Smooth muscle cell (in vitro differentiated cells): ENCODE measurements around the gene ALAS2. TPM values are rescaled to one million over a fixed set of nuclear protein-coding genes. Genes with fewer than 3 reads are reported as not detected.
"Not testable (repeated sequence)": the region's sequence is repeated elsewhere in the genome, so short reads cannot be mapped to it uniquely, and the experiment has no call there.

Source experiments
- DNase-seq: peaks from one replicate; lab custom pipeline; 2025; ENCODE audit not compliant: unreplicated experiment; lab: John Stamatoyannopoulos, UW
- H2AFZ ChIP-seq: fragments of 200-600 bp; sonication (generic); 2 replicates; pipeline ENCODE4 v1.6.0; 2016; ENCODE audit warnings: antibody characterized with exemption, low read depth, mild to moderate bottlenecking
- H3F3A ChIP-seq: fragments of 200-600 bp; sonication (generic); 2 replicates; pipeline ENCODE4 v1.6.0; 2017; ENCODE audit warnings: antibody characterized with exemption, low read depth
- H3K27ac ChIP-seq: fragments of 200-600 bp; sonication (generic); 2 replicates; pipeline ENCODE4 v1.5.1; 2016; ENCODE audit warnings: low read depth, mild to moderate bottlenecking
- H3K27me3 ChIP-seq: fragments of 200-600 bp; sonication (generic); 2 replicates; pipeline ENCODE4 v1.6.1; 2016; ENCODE audit warnings: low read depth, mild to moderate bottlenecking
- H3K36me3 ChIP-seq: fragments of 200-600 bp; sonication (generic); 2 replicates; pipeline ENCODE4 v1.5.1; 2016; ENCODE audit warnings: low read depth
- H3K4me1 ChIP-seq: fragments of 200-600 bp; sonication (generic); 2 replicates; pipeline ENCODE4 v1.5.1; 2016; ENCODE audit warnings: low read depth
- H3K4me2 ChIP-seq: fragments of 200-600 bp; sonication (generic); 2 replicates; pipeline ENCODE4 v1.6.0; 2016; ENCODE audit warnings: mild to moderate bottlenecking
- H3K4me3 ChIP-seq: fragments of 200-600 bp; sonication (generic); 2 replicates; pipeline ENCODE4 v1.5.1; 2016; ENCODE audit warnings: mild to moderate bottlenecking
- H3K79me2 ChIP-seq: fragments of 200-600 bp; sonication (generic); 2 replicates; pipeline ENCODE4 v1.6.0; 2016; ENCODE audit warnings: low read depth, mild to moderate bottlenecking
- H3K9ac ChIP-seq: fragments of 200-600 bp; sonication (generic); 2 replicates; pipeline ENCODE4 v1.6.0; 2016; ENCODE audit warnings: low read depth
- H3K9me3 ChIP-seq: fragments of 200-600 bp; sonication (generic); replicated peaks from 2 replicates; pipeline ENCODE4 v1.5.1; 2016; ENCODE audit warnings: low read depth
- H4K20me1 ChIP-seq: fragments of 200-600 bp; sonication (generic); 2 replicates; pipeline ENCODE4 v1.6.0; 2016; ENCODE audit warnings: low read depth
- WGBS: methylation state at CpG from one replicate; pipeline ENCODE4 v1.1.7; 2016; ENCODE audit warnings: low lambda C conversion rate; 5-methylcytosine and 5-hydroxymethylcytosine counted together
- polyA plus RNA-seq: library from polyadenylated mRNA; unstranded; fragments of >200 nt; fragmentation: Nextera tagmentation; extraction: Ambion mirVana; gene quantifications from 2 replicates; pipeline ENCODE4 v1.2.1, GENCODE V29; 2016
- total RNA-seq: library from RNA; depleted of rRNA; stranded (reverse); fragments of >200 nt; gene quantifications from 2 replicates; pipeline ENCODE4 v1.2.3, GENCODE V29; 2014
- TF ChIP-seq, protein P1 (sequence below): fragments of 200-600 bp; sonication (generic); IDR thresholded peaks from 2 replicates; pipeline ENCODE4 v1.5.1; 2017; ENCODE audit warnings: borderline replicate concordance, mild to moderate bottlenecking, antibody characterized with exemption; ENCODE audit not compliant: insufficient read depth, poor library complexity, severe bottlenecking

Gene ALAS2, protein sequence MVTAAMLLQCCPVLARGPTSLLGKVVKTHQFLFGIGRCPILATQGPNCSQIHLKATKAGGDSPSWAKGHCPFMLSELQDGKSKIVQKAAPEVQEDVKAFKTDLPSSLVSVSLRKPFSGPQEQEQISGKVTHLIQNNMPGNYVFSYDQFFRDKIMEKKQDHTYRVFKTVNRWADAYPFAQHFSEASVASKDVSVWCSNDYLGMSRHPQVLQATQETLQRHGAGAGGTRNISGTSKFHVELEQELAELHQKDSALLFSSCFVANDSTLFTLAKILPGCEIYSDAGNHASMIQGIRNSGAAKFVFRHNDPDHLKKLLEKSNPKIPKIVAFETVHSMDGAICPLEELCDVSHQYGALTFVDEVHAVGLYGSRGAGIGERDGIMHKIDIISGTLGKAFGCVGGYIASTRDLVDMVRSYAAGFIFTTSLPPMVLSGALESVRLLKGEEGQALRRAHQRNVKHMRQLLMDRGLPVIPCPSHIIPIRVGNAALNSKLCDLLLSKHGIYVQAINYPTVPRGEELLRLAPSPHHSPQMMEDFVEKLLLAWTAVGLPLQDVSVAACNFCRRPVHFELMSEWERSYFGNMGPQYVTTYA
- not detected in 2 replicates for total RNA-seq
- polyA plus RNA-seq: not detected in 2 replicates

DNA sequence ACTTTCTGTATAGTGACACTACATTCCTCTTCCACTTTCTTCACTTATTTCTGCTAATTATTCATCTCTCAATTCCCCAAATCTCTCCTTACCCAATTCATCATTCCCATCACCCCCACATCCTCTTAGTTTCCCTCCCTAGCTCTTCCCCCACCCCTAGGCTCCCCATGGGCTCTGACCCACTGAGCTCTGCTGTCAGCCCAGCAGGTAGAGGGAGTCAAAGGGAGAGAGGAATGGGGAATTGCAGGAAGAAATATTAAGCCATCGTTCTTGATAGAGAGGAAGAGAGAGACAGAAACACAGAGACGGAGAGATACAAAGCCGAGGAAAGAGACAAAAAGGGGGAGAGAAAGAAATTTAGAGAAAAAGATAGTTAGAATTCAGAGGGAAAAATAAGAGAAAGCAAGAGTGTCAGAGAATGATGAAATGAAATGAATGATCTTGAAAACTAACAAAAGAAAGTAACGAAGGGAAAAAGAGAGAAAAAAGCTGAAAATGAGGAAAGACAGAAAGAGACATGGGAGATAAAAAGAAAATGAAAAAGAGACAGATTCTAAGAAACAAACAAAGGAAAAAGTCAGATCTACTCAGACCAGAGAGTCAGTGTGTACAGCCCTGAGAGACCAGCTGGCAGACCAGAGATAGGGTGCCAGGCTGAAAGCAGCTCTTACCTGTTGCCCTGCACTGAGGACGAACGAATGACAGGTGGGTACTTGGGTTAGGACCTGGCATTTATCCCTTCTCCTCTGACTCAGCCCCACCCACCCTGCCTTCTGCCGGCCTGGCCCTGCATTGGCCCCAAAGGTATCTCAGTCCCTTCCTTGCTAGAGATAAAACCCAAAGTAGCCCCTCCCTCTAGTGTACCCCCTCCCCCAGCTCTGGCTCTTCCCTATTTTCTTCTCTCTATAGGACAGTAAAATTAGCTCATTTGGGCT, at the start of gene ALAS2:
ALAS2 (minus strand) TSS at position 707 of the 935 bp plus-strand sequence. CDS start 4,977 bp downstream, outside the sequence.
- TF ChIP-seq, protein P1, sequence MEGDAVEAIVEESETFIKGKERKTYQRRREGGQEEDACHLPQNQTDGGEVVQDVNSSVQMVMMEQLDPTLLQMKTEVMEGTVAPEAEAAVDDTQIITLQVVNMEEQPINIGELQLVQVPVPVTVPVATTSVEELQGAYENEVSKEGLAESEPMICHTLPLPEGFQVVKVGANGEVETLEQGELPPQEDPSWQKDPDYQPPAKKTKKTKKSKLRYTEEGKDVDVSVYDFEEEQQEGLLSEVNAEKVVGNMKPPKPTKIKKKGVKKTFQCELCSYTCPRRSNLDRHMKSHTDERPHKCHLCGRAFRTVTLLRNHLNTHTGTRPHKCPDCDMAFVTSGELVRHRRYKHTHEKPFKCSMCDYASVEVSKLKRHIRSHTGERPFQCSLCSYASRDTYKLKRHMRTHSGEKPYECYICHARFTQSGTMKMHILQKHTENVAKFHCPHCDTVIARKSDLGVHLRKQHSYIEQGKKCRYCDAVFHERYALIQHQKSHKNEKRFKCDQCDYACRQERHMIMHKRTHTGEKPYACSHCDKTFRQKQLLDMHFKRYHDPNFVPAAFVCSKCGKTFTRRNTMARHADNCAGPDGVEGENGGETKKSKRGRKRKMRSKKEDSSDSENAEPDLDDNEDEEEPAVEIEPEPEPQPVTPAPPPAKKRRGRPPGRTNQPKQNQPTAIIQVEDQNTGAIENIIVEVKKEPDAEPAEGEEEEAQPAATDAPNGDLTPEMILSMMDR: no peak
- no peaks in the 10 kb centered on the region for H3K27me3 ChIP-seq
- no peaks in the 10 kb centered on the region for H3K9me3 ChIP-seq
- H3F3A ChIP-seq: no peaks in the 10 kb centered on the region
- H3K4me1 ChIP-seq: no peaks in the 10 kb centered on the region
- no peak within 1 kb of the TSS for H3K4me2 ChIP-seq
- no peak within 1 kb of the TSS for H3K27ac ChIP-seq
- no peak for DNase-seq
- H2AFZ ChIP-seq: no peak within 1 kb of the TSS
- no peaks in the 10 kb centered on the region for H3K36me3 ChIP-seq
- H3K79me2 ChIP-seq: no peaks in the 10 kb centered on the region
- 64% methylated on average over 7 of the region's 7 CpGs for WGBS
- H3K4me3 ChIP-seq: no peak within 1 kb of the TSS
- no peak within 1 kb of the TSS for H3K9ac ChIP-seq
- no peaks in the 10 kb centered on the region for H4K20me1 ChIP-seq

DNA sequence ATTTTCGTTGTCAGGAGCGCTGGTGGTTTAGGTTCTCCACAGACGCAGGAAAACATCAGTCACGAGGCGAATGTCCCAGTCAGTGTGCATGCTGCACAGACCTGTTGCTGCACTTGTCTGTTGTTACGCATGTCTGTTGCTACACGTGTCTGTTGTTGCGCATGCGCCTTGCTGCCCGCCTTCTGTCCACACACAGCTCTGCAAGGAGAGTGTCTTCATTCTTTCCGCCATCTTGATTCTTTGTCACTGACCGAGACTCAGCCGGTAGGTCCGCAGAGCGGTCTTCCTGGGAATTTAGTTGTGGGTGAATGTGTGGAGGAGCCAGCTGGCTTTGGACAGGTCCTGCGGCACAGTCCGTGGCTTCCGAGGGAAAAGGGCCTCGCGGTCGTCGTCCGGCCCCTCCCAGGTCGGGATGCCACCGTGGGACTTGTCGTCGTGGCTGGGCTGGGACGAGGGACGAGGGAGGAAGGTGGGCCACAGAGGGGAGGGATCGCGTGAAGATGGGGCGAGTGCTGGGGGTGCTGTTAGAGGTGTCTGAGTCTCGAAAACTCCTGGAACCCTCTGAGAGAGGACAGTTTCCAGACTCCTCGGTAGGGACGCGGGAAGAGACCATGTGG, 44.2 kb upstream of the ALAS2 start, which contains the start of gene PAGE2B:
PAGE2B (plus strand) TSS at position 180 of the 617 bp plus-strand sequence. CDS start 1,012 bp downstream, outside the sequence.
- TF ChIP-seq, protein P1: no peak
- no peaks in the 10 kb centered on the region for H3K9me3 ChIP-seq
- no peak within 1 kb of the TSS for H3K4me2 ChIP-seq
- no peaks in the 10 kb centered on the region for H3K36me3 ChIP-seq
- no peak within 1 kb of the TSS for H3K4me3 ChIP-seq
- H3K9ac ChIP-seq: no peak within 1 kb of the TSS
- no peak for DNase-seq
- no peaks in the 10 kb centered on the region for H3F3A ChIP-seq
- no peak within 1 kb of the TSS for H2AFZ ChIP-seq
- WGBS: 89% methylated on average over 35 of the region's 36 CpGs
- H3K27ac ChIP-seq: no peak within 1 kb of the TSS
- no peaks in the 10 kb centered on the region for H3K79me2 ChIP-seq
- no peaks in the 10 kb centered on the region for H3K27me3 ChIP-seq
- no peaks in the 10 kb centered on the region for H4K20me1 ChIP-seq
- no peaks in the 10 kb centered on the region for H3K4me1 ChIP-seq

DNA sequence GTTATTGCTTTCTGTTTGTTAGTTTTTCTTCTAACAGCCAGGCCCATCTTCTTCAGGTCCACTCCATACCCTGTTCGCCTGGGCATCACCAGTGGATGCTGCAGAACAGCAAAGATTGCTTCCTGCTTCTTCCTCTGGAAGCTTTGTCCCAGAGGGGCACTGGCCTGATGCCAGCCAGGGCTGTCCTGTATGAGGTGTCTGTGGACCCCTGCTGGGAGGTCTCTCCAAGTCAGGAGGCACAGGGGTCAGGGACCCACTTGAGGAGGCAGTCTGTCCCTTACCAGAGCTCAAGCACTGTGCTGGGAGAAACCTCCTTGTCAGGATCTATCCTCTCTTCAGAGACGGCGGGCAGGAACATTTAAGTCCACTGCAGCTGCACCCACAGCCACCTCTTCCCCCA, 41.5 kb upstream of the ALAS2 start:
- no peak for DNase-seq

DNA sequence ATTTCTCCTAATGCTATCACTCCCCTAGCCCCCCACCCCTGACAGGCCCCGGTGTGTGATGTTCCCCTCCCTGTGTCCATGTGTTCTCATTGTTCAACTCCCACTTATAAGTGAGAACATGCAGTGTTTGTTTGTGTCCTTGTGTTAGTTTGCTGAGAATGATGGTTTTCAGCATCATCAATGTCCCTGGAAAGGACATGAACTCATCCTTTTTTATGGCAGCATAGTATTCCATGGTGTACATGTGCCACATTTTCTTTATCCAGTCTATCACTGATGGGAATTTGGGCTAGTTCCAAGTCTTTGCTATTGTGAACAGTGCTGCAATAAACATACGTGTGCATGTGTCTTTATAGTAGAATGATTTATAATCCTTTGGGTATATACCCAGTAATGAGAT, 36.4 kb upstream of the ALAS2 start:
- H4K20me1 ChIP-seq, DNase-seq, H3K4me1 ChIP-seq, H3K27me3 ChIP-seq, H3K4me2 ChIP-seq, H3K9me3 ChIP-seq, H3K27ac ChIP-seq, H2AFZ ChIP-seq, H3K4me3 ChIP-seq, H3K9ac ChIP-seq, H3K36me3 ChIP-seq, H3F3A ChIP-seq, H3K79me2 ChIP-seq: not testable (repeated sequence)
- 80% methylated on average over 2 of the region's 2 CpGs for WGBS

More for the DNA sequence above, 41.5 kb upstream of the ALAS2 start:
- TF ChIP-seq, protein P1: no peak
- Histone ChIP-seq H3K4me3 (no peak overlapping the region), H3K4me1 (no peaks in the 10 kb centered on the region), H3K9me3 (no peaks in the 10 kb centered on the region), H2AFZ (no peak overlapping the region), H3F3A (no peaks in the 10 kb centered on the region), H3K27me3 (no peaks in the 10 kb centered on the region), H3K27ac (no peak overlapping the region), H4K20me1 (no peaks in the 10 kb centered on the region), H3K9ac (no peak overlapping the region), H3K4me2 (no peak overlapping the region), H3K36me3 (no peaks in the 10 kb centered on the region), H3K79me2 (no peaks in the 10 kb centered on the region)
- 80% methylated on average over 3 of the region's 3 CpGs for WGBS
